GM18868 (cell line): ENCODE measurements around the gene CAMTA1.

ENCODE experiments used
- ATAC-seq: cut with Tn5 transposase; IDR thresholded peaks from one replicate; pipeline ENCODE4 v1.9.1; 2021; ENCODE audit warnings: mild to moderate bottlenecking, moderate library complexity; ENCODE audit not compliant: unreplicated experiment

CAMTA1 gene

DNA sequence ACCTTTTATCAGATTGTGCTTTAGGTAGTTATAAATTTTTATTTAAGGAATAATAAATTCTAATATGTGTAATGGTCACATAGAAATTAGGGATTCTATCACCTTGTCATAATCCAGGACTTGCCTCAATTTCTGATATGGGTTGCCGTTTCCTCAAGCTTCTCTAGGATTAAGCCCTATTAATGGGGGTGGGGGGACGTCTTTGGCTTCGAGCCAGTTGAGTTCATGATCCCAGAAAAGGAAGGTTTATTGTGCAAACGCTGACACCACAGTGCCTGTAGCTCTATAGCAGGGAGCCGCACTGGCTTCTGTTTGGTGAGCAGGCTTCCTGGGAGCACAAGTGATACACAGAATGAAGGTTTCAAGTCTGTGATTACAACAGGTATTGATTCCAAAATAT is 963.9 kb downstream of the CAMTA1 start:
- no peak for ATAC-seq

DNA sequence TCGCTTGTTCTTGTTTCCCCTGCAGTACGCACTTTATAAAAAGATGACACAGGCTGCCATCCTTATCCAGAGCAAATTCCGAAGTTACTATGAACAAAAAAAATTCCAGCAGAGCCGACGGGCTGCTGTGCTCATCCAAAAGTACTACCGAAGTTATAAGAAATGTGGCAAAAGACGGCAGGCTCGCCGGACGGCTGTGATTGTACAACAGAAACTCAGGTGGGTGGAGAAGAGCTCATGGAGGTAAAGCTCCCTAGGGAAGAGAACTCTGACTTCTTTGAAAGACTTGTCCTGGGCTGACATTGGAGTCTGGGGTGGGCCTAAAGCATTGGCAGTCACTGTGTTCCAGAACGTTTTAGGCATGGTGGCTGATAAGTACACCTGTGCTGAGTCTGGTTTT is 965.9 kb downstream of the CAMTA1 start:
- no peak for ATAC-seq

DNA sequence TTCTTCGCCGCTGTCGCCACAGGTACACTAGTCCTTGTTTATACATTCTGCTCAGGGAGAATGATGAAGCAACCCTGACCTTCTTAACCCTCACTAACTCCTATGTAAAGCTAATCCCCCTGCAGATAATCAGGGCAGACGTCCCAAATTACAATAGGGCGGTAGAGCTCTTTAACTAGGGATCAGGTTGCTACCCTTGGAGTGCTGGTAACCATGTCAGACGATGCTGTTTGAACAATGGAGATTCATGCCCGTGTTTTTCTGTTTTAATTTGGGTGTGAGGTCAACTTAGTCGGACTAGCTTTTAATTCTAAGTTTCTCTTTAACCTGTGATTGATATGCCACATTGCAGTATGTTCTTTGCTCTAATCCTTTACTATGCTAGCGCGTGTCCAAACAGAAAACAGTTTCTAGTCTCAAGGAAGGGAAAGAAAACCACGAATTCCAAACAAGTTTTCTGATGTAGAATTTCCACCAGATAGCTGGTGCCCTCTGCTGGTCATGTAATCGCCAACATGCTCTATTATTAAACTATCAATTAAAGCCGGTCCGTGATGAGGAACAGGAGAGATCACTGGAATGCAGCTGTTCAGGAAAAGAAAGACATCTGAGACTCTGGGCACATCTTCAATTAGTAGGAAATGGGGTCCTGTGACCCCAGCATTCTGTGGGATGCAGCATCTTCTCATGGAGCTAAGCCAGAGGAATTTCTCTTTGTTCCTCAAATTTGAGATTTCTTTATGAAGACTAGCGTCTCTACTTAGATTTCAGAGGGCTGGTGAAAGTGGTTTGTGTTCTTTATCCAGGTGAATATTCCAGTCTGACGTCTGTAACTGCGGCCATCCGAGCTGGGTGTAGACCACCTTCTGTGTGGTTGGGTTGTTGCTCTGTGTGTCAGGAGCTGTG is 967.5 kb downstream of the CAMTA1 start:
- no peak for ATAC-seq

- ATAC-seq, result no peak
These were observed 968.4 kb downstream of the CAMTA1 start for GRCh38 chr1:7753641-7754040.

DNA sequence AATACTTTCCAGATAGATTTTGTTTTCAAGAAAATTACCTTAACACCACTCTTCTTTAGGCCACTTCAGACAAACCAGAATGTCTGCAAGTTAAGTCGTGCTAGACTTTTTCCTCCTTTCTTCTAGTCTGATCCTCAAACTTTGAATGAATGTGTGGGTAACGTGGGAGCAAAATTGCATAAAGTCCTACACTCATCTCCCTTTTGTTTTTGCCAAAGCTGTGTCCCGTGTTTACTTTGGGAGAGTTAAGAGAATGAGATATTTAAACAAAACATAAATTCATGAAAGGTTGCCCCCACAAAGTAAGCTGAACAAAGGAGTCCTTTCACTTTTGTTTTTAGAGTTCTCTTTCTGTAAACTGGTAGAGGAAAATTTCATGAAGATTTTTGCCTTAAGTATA is 969.0 kb downstream of the CAMTA1 start:
- no peak for ATAC-seq

DNA sequence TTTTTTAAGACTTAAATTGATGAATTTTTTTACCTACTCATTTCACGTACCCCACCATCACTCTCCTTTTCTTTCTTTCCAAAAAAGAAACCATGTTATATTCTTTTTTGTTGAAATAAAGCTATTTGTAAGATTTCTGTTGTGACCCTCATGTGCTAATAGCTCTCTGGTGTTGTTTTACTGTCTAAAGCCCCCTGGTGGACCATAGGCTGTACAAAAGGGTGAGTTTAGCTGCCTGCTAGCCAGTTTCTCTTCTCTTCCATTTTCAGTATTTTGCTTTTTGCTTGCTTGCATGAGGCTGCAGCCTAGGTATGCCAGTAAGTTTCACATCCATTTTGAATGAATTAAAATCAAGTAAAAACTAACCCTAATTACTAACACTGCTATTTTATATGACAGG is 970.2 kb downstream of the CAMTA1 start:
- no peak for ATAC-seq

GRCh38 chr1:7760245-7760644 is 975.0 kb downstream of the CAMTA1 start:
- no peak for ATAC-seq

DNA sequence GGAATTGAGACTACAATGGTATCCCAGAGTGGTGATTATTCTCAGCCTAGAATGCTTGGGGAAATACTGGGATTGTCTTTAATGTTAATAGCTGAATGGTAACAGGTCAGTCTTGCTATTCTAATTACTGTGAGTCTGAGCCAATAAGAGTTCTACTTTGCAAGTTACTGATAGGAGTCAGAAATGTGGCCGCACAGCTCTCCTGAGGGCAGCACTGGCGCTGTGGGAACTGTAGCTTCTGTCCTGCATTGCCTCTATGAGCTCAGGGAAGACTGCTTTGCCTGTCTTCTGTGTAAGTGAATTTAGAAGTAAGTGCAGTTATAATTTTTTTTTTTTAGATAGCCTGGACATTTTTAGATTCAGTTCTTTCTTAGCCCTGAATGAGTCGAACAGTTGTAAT is 975.8 kb downstream of the CAMTA1 start:
- ATAC-seq, result no peak

GRCh38 chr1:7767176-7767575 is 981.9 kb downstream of the CAMTA1 start:
- no peak for ATAC-seq

DNA sequence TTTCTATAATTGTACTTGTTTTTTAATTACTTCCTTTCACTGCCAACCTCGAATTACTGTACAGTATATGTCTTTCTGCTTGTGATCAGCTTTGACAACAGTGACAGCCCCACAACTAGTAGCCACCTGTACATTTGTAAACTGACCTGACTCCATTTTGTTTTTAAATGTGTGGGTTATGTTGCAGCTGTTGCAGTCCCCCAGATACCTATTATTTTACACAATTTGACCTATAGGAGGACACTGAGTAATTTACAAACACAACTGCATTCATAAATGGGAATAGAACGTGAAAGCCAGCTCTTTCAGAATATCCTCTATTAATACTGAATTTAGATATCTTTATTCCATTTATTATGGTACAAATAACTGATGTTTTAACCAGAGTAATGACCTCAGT is 983.3 kb downstream of the CAMTA1 start:
- no peak for ATAC-seq

- no peak for ATAC-seq
These were observed 984.6 kb downstream of the CAMTA1 start for GRCh38 chr1:7769673-7770412.

DNA sequence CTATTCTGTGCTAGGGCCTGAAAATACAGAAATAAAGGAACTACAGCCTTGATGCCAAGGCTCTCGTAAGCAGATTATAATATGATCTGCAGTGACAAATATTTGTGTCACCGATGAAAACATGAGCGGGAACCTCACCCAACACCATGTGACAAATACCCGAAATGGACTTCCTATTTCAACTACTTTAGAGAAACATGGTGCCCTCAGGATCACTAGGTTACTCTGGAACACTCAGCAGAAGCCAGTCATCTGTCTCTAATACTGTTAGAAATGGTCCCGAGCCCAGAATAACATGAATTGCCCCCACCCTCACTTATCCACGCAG is 985.4 kb downstream of the CAMTA1 start:
- ATAC-seq, result no peak

DNA sequence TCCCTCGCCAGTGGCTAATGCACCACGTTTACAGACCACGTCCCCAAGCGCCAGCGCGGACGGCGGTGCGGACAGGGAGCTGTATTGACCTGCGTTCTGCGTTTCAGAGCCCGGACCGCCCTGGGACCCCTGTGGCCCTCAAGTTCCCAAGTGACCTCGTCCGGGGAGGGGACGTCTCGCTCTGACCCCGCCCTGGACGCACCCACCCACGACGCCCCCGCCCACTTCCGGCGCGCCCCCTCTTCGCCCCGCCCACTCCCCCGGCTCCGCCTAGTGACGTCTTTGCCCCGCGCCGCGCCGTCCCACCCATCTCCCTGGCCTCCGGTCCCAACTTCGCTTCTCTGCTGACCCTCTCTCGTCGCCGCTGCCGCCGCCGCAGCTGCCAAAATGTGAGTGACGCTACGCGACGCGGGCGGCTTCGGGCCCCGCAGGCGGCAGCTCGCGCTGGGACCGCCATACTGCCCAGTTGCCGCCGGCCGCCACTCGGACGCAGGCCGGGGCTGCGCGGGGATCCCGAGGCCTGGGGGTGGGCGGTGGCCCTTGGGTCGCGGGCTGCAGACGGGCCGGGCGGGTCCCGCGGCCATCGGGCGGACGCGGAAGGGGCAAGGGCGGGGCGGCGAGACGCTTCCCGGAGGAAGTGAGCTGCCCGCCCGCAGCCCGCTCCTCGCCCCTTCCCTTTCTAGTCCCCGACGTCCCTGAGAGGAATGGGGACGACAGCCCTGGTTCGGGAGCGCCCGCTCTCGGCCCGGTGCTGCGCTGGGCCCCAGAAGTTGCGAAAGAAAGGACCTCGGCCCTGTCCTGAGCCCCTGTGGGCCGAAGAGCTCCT is 986.0 kb downstream of the CAMTA1 start, which contains the start of gene VAMP3:
TSS of gene VAMP3 (plus strand) at position 300 of the 826 bp plus-strand sequence. CDS start at position 388, 88 bp downstream.
- no peak for ATAC-seq

DNA sequence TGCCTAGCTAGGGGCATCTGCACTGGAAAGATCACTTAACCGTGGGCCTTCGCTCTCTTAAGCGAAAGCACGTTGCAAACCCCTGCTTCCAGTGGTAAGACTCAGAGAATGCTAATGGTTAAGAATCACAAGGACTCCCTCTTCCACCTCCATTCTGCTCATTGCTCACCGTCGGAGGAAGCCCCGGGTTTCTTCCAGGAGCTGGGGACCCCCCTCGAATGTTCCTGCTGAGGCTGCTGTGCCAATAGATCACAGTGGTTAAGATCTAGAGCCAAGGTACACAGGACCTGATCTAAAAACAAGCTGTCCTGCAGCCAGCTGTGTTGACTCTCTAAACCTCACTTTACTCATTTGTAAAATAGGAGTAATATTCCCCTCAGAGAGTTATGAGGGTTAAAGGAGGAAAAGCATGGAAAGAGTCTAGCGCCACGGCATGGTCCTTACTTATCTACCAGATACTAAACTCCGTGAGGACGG is 986.6 kb downstream of the CAMTA1 start:
- ATAC-seq, result no peak

DNA sequence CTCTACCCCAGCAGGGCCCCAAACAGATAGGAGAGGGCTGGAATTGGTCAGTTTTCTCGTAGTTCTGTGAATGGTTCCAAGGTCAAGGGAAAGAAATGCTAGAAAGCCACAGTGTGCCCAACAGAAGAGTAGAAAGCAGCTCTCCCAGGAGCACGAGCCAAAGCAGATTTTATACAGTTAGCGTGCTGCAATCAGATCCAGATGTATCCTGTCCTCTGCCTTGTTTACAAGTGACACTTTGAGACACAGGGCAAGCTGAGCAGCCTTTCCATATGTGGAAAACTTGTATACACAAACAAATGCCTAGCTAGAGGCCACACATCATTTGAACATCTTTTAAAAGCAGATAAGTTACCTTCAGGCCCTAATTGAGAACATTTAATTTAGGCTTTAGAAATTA is 992.3 kb downstream of the CAMTA1 start:
- ATAC-seq, result no peak

- ATAC-seq, result no peak
These were observed 992.9 kb downstream of the CAMTA1 start for GRCh38 chr1:7778133-7778628.

- no peak for ATAC-seq
These were observed 995.7 kb downstream of the CAMTA1 start for GRCh38 chr1:7780976-7781375.

DNA sequence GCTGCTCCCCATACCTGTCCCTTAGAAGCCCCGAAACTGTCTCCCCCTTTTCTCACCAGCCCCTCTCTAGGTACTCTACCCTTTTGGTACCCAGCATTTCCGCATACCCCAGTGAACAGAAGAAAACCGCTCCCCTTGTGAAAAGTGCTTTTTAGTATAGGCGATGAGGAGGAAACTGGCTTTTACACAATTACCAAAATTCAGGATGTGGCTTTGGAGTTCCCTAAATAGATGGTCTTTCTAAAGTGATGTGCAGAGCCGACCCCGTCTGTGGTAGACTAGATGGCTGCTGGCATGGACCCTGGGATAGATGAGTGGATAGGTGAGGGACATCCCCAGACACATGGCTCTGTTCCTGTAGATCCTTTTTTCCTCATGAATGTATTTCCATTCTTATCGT is 996.2 kb downstream of the CAMTA1 start:
- ATAC-seq, result no peak

DNA sequence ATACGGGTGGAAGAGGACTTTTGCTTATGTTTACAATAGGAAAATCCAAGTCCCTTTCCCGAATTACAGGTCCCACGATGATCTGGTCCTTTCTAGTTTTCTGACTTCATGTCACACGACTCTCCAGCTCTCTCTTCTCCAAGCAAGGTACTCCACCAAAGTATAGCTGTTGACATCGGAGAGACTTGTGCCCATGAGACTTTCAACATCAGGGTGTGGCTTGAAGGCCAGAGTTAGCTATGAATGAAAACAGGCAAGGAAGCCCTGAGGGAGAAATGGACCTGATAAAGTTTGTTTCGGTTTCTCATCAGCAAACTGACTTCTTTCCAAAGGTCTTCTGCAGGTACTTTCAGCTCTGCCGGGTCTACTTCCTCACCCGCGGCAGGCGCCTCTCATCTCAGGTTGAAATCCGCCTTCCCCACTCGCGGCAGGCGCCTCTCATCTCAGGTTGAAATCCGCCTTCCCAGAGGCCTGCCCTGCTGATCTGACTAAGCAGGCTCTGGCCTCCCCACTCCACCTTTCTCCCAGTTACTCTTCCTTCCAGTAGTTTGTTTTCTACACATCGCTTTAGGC is 996.8 kb downstream of the CAMTA1 start:
- no peak for ATAC-seq

DNA sequence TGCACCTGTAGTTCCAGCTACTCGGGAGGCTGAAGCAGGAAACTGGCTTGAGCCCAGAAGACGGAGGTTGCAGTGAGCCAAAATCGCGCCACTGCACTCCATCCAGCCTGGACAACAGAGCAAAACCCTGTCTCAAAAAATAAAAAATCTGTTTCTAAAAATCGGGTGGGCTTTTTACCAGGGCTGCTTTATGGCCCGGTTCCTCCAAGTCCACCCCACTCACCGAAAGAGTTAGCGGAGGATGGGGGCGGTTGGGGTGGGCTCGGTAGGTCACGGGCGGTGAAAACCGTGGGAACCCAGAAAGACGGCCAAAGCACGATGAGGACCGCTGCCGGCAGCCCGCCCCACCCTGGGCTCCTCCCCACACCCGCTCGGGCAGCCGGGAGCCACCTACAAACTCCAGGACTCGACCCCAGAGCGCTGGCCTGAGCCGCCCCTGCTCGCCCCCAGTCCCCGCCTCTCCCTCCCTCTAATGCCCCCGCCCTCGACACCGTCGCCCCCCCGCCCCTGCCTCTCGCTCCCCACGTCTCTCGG is 998.0 kb downstream of the CAMTA1 start:
- ATAC-seq, result no peak
